Left ventricle myocardium inferior (tissue), 1 donor: ENCODE data around the gene SHTN1. TPM values are rescaled to one million over a fixed set of nuclear protein-coding genes. Genes with fewer than 3 reads are reported as not detected.

ENCODE experiments used
- DNase-seq: peaks from one replicate; pipeline ENCODE4 v3.0.0-alpha.2; 2020
- H3K27ac ChIP-seq: fragments of 200-600 bp; replicated peaks from 2 replicates; pipeline ENCODE4 v1.8.0; 2021
- H3K27me3 ChIP-seq: fragments of 200-600 bp; 2 replicates; pipeline ENCODE4 v1.8.0; 2021; ENCODE audit warnings: low read depth
- H3K36me3 ChIP-seq: fragments of 200-600 bp; 2 replicates; pipeline ENCODE4 v1.8.0; 2021
- H3K4me1 ChIP-seq: fragments of 200-600 bp; 2 replicates; pipeline ENCODE4 v1.8.0; 2021
- H3K4me3 ChIP-seq: fragments of 200-600 bp; 2 replicates; pipeline ENCODE4 v1.8.0; 2021; ENCODE audit warnings: mild to moderate bottlenecking, moderate library complexity
- H3K9me3 ChIP-seq: fragments of 200-600 bp; replicated peaks from 2 replicates; pipeline ENCODE4 v1.8.0; 2021
- intact Hi-C: fragments of 100-400 bp; cut with micrococcal nuclease; formaldehyde crosslinking; loops from one replicate; pipeline ENCODE4 v1.11.0; 2022
- total RNA-seq: library from RNA; stranded (reverse); fragmentation: NEBNext Ultra II Directional; extraction: Animal tissue kit (Norgen Biotek cat#: 25700); gene quantifications from one replicate; pipeline ENCODE4 v1.2.1, GENCODE V29; 2021
- TF ChIP-seq, protein P1 (sequence below): fragments of 200-600 bp; IDR thresholded peaks from 2 replicates; pipeline ENCODE4 v1.8.0; 2021; ENCODE audit warnings: antibody characterized with exemption, mild to moderate bottlenecking, borderline replicate concordance
- donor health status: DM: no; HTN: yes; CAD: no; lungs with severe emphysema.

The SHTN1 gene
- total RNA-seq, 1 donor from 2014 or later = 2.0 TPM

DNA sequence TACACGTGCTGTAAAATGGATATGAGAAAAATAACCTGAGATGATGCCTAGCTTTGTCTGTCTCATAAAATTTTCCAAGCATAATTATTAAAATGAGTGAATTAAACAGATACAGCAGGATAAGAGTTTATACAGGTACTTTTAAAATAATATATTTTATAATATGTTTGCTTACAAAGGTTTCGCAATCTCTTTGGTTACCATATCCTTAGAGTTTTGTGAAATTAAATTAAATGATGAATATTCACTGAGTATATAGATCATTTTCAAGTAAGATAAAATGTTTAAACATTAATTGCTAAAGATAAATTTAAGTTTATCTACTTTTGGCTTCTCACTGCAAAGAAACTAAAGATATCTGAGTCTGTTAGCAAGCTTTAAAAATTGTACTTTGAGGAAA, 11.4 kb downstream of the SHTN1 start:
- H3K4me1 ChIP-seq = no peaks in the 10 kb centered on the region
- no peaks in the 10 kb centered on the region for H3K9me3 ChIP-seq
- no peak for DNase-seq
- no peak overlapping the region for H3K4me3 ChIP-seq
- intact Hi-C loops = no loop called here
- no peaks in the 10 kb centered on the region for H3K36me3 ChIP-seq
- TF ChIP-seq, protein P1, sequence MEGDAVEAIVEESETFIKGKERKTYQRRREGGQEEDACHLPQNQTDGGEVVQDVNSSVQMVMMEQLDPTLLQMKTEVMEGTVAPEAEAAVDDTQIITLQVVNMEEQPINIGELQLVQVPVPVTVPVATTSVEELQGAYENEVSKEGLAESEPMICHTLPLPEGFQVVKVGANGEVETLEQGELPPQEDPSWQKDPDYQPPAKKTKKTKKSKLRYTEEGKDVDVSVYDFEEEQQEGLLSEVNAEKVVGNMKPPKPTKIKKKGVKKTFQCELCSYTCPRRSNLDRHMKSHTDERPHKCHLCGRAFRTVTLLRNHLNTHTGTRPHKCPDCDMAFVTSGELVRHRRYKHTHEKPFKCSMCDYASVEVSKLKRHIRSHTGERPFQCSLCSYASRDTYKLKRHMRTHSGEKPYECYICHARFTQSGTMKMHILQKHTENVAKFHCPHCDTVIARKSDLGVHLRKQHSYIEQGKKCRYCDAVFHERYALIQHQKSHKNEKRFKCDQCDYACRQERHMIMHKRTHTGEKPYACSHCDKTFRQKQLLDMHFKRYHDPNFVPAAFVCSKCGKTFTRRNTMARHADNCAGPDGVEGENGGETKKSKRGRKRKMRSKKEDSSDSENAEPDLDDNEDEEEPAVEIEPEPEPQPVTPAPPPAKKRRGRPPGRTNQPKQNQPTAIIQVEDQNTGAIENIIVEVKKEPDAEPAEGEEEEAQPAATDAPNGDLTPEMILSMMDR = no peak
- H3K27ac ChIP-seq = no peak overlapping the region
- H3K27me3 ChIP-seq = no peaks in the 10 kb centered on the region

DNA sequence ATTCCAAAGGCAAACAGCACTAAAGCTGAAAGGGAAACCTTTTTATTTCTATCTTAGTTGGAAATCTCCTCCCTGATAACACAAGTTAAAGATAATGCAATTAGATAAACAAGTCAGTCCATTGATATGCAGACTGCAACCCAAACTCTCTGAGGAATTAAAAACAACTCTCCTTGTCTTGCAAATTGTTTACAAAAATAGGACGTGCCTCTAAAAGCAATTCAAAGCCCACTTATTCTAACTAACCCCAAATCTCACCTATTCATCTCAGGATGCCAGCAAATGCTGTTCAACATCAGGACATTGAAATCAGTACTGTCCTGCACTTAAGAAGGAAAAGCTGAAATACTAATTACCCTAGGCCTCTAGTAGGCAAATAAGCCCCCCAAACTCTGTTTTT, 12.8 kb downstream of the SHTN1 start:
- no peaks in the 10 kb centered on the region for H3K9me3 ChIP-seq
- H3K4me1 ChIP-seq = no peaks in the 10 kb centered on the region
- no peak overlapping the region for H3K4me3 ChIP-seq
- H3K27me3 ChIP-seq = no peaks in the 10 kb centered on the region
- H3K36me3 ChIP-seq = no peaks in the 10 kb centered on the region
- DNase-seq = no peak
- no peak overlapping the region for H3K27ac ChIP-seq
- intact Hi-C loops = no loop called here
- TF ChIP-seq, protein P1 = no peak

- H3K9me3 ChIP-seq = no peaks in the 10 kb centered on the region
- TF ChIP-seq, protein P1 = no peak
- H3K4me1 ChIP-seq = no peaks in the 10 kb centered on the region
- H3K4me3 ChIP-seq = no peak overlapping the region
- intact Hi-C loops = no loop called here
- no peaks in the 10 kb centered on the region for H3K27me3 ChIP-seq
- no peak for DNase-seq
- H3K27ac ChIP-seq = no peak overlapping the region
- no peaks in the 10 kb centered on the region for H3K36me3 ChIP-seq
Observed at GRCh38 chr10:116990276-116990800, 14.6 kb downstream of the SHTN1 start.

DNA sequence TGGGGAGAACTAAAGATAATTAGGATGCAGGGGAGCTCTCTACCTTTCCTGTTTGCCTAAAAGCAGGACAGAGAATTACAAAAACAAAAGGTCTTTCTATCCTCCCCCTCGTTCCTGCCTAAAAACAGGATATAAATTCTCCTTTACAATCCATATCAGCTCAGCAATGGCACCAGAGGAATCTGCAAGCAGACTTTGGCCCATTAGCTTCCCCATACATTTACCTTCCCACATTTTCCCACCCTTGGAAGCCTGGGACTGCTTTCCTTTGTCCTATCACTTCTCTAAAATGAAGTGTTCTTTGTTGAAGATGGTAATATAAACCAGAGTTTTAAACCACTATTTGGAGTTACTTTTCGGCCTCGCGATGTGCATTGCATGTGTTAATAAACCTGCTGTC, 15.5 kb downstream of the SHTN1 start:
- no peaks in the 10 kb centered on the region for H3K36me3 ChIP-seq
- no peaks in the 10 kb centered on the region for H3K4me1 ChIP-seq
- H3K9me3 ChIP-seq = no peaks in the 10 kb centered on the region
- H3K27me3 ChIP-seq = no peaks in the 10 kb centered on the region
- intact Hi-C loops = no loop called here
- no peak overlapping the region for H3K27ac ChIP-seq
- H3K4me3 ChIP-seq = no peak overlapping the region
- TF ChIP-seq, protein P1 = no peak
- no peak for DNase-seq

GRCh38 chr10:116988311-116988710, 16.7 kb downstream of the SHTN1 start:
- TF ChIP-seq, protein P1 = no peak
- H3K27me3 ChIP-seq = no peaks in the 10 kb centered on the region
- H3K36me3 ChIP-seq = no peaks in the 10 kb centered on the region
- no peak overlapping the region for H3K4me3 ChIP-seq
- H3K27ac ChIP-seq = no peak overlapping the region
- no peaks in the 10 kb centered on the region for H3K4me1 ChIP-seq
- intact Hi-C loops = no loop called here
- H3K9me3 ChIP-seq = no peaks in the 10 kb centered on the region
- DNase-seq = no peak
